Measurements from ENCODE around the gene CLCN3. TPM values are rescaled to one million over a fixed set of nuclear protein-coding genes. Genes with fewer than 3 reads are reported as not detected.
"Not testable (repeated sequence)": the region's sequence is repeated elsewhere in the genome, so short reads cannot be mapped to it uniquely, and the experiment has no call there.

Gene CLCN3
- total RNA-seq, 1 donor from 2014 or later = 62.0 TPM

- DNase-seq; intact Hi-C loops (cut with DNase I); ATAC-seq (ENCODE audit: poor library complexity): not testable (repeated sequence)
These were observed 118.2 kb downstream of the CLCN3 start for GRCh38 chr4:169738604-169739003.

GRCh38 chr4:169741569-169741968, 121.2 kb downstream of the CLCN3 start:
- intact Hi-C loops (cut with DNase I) = no loop called here
- ATAC-seq (ENCODE audit: poor library complexity) (no peak), DNase-seq (no peak)

GRCh38 chr4:169744601-169745000, 124.2 kb downstream of the CLCN3 start:
- intact Hi-C loops (cut with DNase I) = no loop called here
- ATAC-seq (ENCODE audit: poor library complexity) = no peak
- no peak for DNase-seq

- no peak for ATAC-seq (ENCODE audit: poor library complexity)
- intact Hi-C loops (cut with DNase I) = no loop called here
- no peak for DNase-seq
These were observed 124.9 kb downstream of the CLCN3 start for GRCh38 chr4:169745291-169745690.

GRCh38 chr4:169756971-169757574, 136.7 kb downstream of the CLCN3 start:
- DNase-seq (no peak), ATAC-seq (ENCODE audit: poor library complexity) (no peak)
- intact Hi-C loops (cut with DNase I) = no loop called here

GRCh38 chr4:169757575-169758184, 137.3 kb downstream of the CLCN3 start, which contains the start of gene HPF1:
HPF1 (minus strand) TSS chr4:169757944; CDS start chr4:169757877, 67 bp downstream.
- intact Hi-C loops (cut with DNase I) = no loop called here
- DNase-seq = peak; percentile 96

GRCh38 chr4:169758401-169758962, 138.1 kb downstream of the CLCN3 start:
- intact Hi-C loops (cut with DNase I) = no loop called here
- ATAC-seq (ENCODE audit: poor library complexity) (no peak), DNase-seq (no peak)

More at GRCh38 chr4:169757575-169758184, 137.3 kb downstream of the CLCN3 start, which contains the start of gene HPF1:
- ATAC-seq (ENCODE audit: poor library complexity) = peak; percentile 99

- intact Hi-C loops (cut with DNase I) = no loop called here
- no peak for ATAC-seq (ENCODE audit: poor library complexity)
These were observed 141.5 kb downstream of the CLCN3 start for GRCh38 chr4:169761846-169762245.

GRCh38 chr4:169765835-169766234, 145.5 kb downstream of the CLCN3 start:
- ATAC-seq (ENCODE audit: poor library complexity) (no peak), DNase-seq (no peak)
- intact Hi-C loops (cut with DNase I) = no loop called here

More at GRCh38 chr4:169761846-169762245, 141.5 kb downstream of the CLCN3 start:
- no peak for DNase-seq

GRCh38 chr4:169766741-169767140, 146.4 kb downstream of the CLCN3 start:
- ATAC-seq (ENCODE audit: poor library complexity) = no peak
- no peak for DNase-seq
- intact Hi-C loops (cut with DNase I) = no loop called here

GRCh38 chr4:169768385-169768784, 148.0 kb downstream of the CLCN3 start:
- intact Hi-C loops (cut with DNase I) = no loop called here
- DNase-seq (no peak), ATAC-seq (ENCODE audit: poor library complexity) (no peak)

- DNase-seq (no peak), ATAC-seq (ENCODE audit: poor library complexity) (no peak)
- intact Hi-C loops (cut with DNase I) = no loop called here
These were observed 150.0 kb downstream of the CLCN3 start for GRCh38 chr4:169770416-169770815.

GRCh38 chr4:169771556-169772080, 151.2 kb downstream of the CLCN3 start:
- ATAC-seq (ENCODE audit: poor library complexity); DNase-seq; intact Hi-C loops (cut with DNase I): not testable (repeated sequence)

Other genes with a start within 250 kb of the CLCN3 start
- gene NEK1, start 8.0 kb upstream of the CLCN3 start, total RNA-seq = 13.5 TPM
- 18.0 TPM for gene HPF1, start 137.4 kb downstream of the CLCN3 start, total RNA-seq

All from Right ventricle myocardium superior (tissue), 1 donor.